BLaER1 (cell line): Measurements from ENCODE around the gene HMX1.

Source experiments
- H3K27ac ChIP-seq: shearing (Covaris generic); formaldehyde crosslinking; 2 replicates; pipeline ENCODE4 v1.8.1; 2022
- H3K27me3 ChIP-seq: shearing (Covaris generic); formaldehyde crosslinking; 2 replicates; pipeline ENCODE4 v1.8.1; 2022
- H3K36me3 ChIP-seq: shearing (Covaris generic); formaldehyde crosslinking; 2 replicates; pipeline ENCODE4 v1.8.1; 2022
- H3K4me1 ChIP-seq: shearing (Covaris generic); formaldehyde crosslinking; 2 replicates; pipeline ENCODE4 v1.8.1; 2022
- H3K4me2 ChIP-seq: shearing (Covaris generic); formaldehyde crosslinking; 2 replicates; pipeline ENCODE4 v1.8.1; 2022
- H3K4me3 ChIP-seq: shearing (Covaris generic); formaldehyde crosslinking; 2 replicates; pipeline ENCODE4 v1.8.1; 2022
- H3K9ac ChIP-seq: shearing (Covaris generic); formaldehyde crosslinking; 2 replicates; pipeline ENCODE4 v1.8.1; 2022
- H3K9me3 ChIP-seq: shearing (Covaris generic); formaldehyde crosslinking; 2 replicates; pipeline ENCODE4 v1.8.1; 2022
- H4K20me1 ChIP-seq: shearing (Covaris generic); formaldehyde crosslinking; 2 replicates; pipeline ENCODE4 v1.8.1; 2022
- Cebpa-rat ChIP-seq: shearing (Covaris generic); IDR thresholded peaks from 2 replicates; pipeline ENCODE4 v1.8.1; 2022

HMX1 gene

GRCh38 chr4:8844976-8845690 is 26.5 kb downstream of the HMX1 start:
- H3K9me3 ChIP-seq: peaks cover 17% of the 10 kb centered on the region
- no peaks in the 10 kb centered on the region for H3K27me3 ChIP-seq
- no peaks in the 10 kb centered on the region for H4K20me1 ChIP-seq
- no peaks in the 10 kb centered on the region for H3K36me3 ChIP-seq
- peaks cover 5% of the 10 kb centered on the region; the same call in 1 of the 2 replicates for H3K4me1 ChIP-seq
- H3K4me3 ChIP-seq: no peak overlapping the region
- H3K9ac ChIP-seq: no peak overlapping the region
- H3K27ac ChIP-seq: no peak overlapping the region
- TF ChIP-seq Cebpa-rat: no peak
- H3K4me2 ChIP-seq: peak overlapping the region; percentile 12; the same call in 1 of the 2 replicates

DNA sequence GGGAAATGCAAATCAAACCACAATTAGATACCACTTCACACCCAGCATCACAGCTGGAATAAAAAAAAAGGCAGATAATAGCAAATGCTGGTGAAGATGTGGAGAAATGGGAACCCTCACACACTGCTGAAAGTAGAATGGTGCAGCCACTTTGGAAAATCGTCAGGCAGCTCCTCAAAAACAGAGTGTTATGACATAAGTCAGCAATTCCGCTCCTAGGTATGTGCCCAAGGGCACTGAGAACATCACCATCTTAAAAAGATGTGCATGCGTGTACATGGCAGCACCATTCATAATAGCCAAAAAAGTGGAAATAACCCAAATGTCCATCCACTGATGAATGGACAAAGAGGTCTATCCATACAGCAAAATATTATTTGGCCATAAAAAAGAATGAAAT is 28.0 kb downstream of the HMX1 start:
- no peak overlapping the region for H3K4me3 ChIP-seq
- TF ChIP-seq Cebpa-rat: no peak
- no peaks in the 10 kb centered on the region for H3K27me3 ChIP-seq
- H3K27ac ChIP-seq: no peak overlapping the region
- H3K4me2 ChIP-seq: no peak overlapping the region
- no peaks in the 10 kb centered on the region for H4K20me1 ChIP-seq
- peaks cover 17% of the 10 kb centered on the region for H3K9me3 ChIP-seq
- peaks cover 5% of the 10 kb centered on the region; the same call in 1 of the 2 replicates for H3K4me1 ChIP-seq
- H3K36me3 ChIP-seq: no peaks in the 10 kb centered on the region
- no peak overlapping the region for H3K9ac ChIP-seq

DNA sequence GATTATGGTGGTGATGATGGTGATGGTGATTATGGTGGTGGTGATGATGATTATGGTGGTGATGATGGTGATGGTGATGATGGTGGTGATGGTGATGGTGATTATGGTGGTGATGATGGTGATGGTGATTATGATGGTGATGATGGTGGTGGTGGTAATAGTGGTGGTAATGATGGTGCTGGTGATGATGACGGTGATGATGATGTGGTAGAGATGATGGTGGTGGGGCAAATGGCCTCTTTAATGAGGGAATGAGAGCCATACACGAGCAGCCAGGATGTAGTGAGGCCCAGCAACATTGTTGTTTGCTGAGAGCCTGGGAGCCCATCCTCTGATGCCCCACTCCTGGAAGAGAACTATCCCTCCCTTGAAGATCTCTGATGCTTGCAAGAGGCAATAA is 29.0 kb downstream of the HMX1 start:
- no peak overlapping the region for H3K27ac ChIP-seq
- no peaks in the 10 kb centered on the region for H3K36me3 ChIP-seq
- H3K9me3 ChIP-seq: peaks cover 17% of the 10 kb centered on the region
- TF ChIP-seq Cebpa-rat: no peak
- H3K27me3 ChIP-seq: no peaks in the 10 kb centered on the region
- H3K9ac ChIP-seq: no peak overlapping the region
- H3K4me2 ChIP-seq: no peak overlapping the region
- no peaks in the 10 kb centered on the region for H4K20me1 ChIP-seq
- H3K4me1 ChIP-seq: peaks cover 5% of the 10 kb centered on the region; the same call in 1 of the 2 replicates
- no peak overlapping the region for H3K4me3 ChIP-seq

DNA sequence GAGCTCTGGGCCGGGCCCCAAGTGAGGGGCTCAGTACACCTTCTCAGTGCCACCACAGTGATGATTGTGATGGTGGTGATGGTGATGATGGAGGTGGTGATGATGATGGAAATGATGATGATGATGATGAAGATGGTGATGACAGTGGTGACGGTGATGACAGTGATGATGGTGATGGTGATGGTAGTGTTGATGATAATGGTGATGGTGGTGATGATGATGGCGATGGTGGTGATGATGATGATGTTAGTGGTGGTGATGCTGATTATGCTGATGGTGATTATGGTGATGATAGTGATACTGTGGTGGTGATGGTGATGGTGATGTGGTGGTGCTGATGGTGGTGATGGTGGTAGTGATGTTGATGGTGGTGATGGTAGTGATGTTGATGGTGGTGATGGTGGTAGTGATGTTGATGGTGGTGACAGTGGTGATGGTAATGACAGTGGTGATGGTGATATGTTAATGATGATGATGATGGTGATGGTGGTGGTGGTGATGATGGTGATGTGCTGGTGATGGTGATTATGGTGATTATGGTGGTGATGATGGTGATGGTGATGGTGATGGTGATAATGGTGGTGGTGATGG is 29.9 kb downstream of the HMX1 start:
- Histone ChIP-seq H3K27ac (no peak overlapping the region), H3K4me1 (peaks cover 5% of the 10 kb centered on the region; the same call in 1 of the 2 replicates), H3K9ac (no peak overlapping the region), H3K27me3 (no peaks in the 10 kb centered on the region), H3K4me2 (no peak overlapping the region), H3K36me3 (no peaks in the 10 kb centered on the region), H4K20me1 (no peaks in the 10 kb centered on the region), H3K4me3 (no peak overlapping the region), H3K9me3 (peaks cover 17% of the 10 kb centered on the region)
- TF ChIP-seq Cebpa-rat: no peak

- Histone ChIP-seq H3K27me3 (no peaks in the 10 kb centered on the region), H3K27ac (no peak overlapping the region), H3K36me3 (no peaks in the 10 kb centered on the region), H3K9ac (no peak overlapping the region), H3K4me1 (peaks cover 5% of the 10 kb centered on the region; the same call in 1 of the 2 replicates), H3K9me3 (peaks cover 17% of the 10 kb centered on the region), H3K4me3 (no peak overlapping the region), H3K4me2 (no peak overlapping the region), H4K20me1 (no peaks in the 10 kb centered on the region)
- no peak for TF ChIP-seq Cebpa-rat
These were observed 30.7 kb downstream of the HMX1 start for GRCh38 chr4:8840816-8841455.

- H3K36me3 ChIP-seq: no peaks in the 10 kb centered on the region
- H4K20me1 ChIP-seq: no peaks in the 10 kb centered on the region
- H3K27ac ChIP-seq: no peak overlapping the region
- H3K27me3 ChIP-seq: no peaks in the 10 kb centered on the region
- peaks cover 12% of the 10 kb centered on the region for H3K4me1 ChIP-seq
- no peak for TF ChIP-seq Cebpa-rat
- H3K4me3 ChIP-seq: no peak overlapping the region
- H3K9ac ChIP-seq: no peak overlapping the region
- peaks cover 17% of the 10 kb centered on the region for H3K9me3 ChIP-seq
- H3K4me2 ChIP-seq: no peak overlapping the region
These were observed 31.4 kb downstream of the HMX1 start for GRCh38 chr4:8840006-8840793.

DNA sequence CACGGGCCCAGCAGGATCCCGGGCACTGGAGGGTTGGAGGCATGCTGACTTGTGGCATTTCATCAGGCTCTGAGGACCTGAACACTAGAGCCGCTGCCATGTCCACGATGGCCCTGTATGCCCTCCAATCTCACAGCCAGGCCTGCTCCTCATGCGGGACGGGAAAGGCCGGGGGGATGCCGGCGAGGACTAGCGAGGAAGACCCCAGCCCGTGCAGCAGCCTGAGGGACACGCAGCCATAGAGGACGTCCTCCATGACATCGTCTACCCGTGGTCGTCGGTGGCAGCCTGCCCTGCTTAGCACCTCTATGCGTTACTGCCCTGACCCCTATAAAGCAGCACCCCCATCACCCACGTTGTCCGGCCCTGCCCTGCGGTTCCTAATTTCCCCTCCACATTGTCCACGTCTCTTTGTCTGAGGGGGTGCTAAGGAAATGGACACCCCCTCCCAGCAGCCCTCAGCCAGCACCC is 32.6 kb downstream of the HMX1 start:
- H3K9ac ChIP-seq: no peak overlapping the region
- H3K4me3 ChIP-seq: no peak overlapping the region
- no peak overlapping the region for H3K4me2 ChIP-seq
- TF ChIP-seq Cebpa-rat: no peak
- H3K27me3 ChIP-seq: no peaks in the 10 kb centered on the region
- no peaks in the 10 kb centered on the region for H4K20me1 ChIP-seq
- no peak overlapping the region for H3K27ac ChIP-seq
- peaks cover 19% of the 10 kb centered on the region for H3K4me1 ChIP-seq
- H3K36me3 ChIP-seq: no peaks in the 10 kb centered on the region
- peaks cover 15% of the 10 kb centered on the region for H3K9me3 ChIP-seq

GRCh38 chr4:8838296-8838960 is 33.2 kb downstream of the HMX1 start:
- H3K9me3 ChIP-seq: peaks cover 9% of the 10 kb centered on the region
- H3K4me1 ChIP-seq: peaks cover 22% of the 10 kb centered on the region
- no peak overlapping the region for H3K9ac ChIP-seq
- no peaks in the 10 kb centered on the region for H3K36me3 ChIP-seq
- TF ChIP-seq Cebpa-rat: no peak
- H3K27ac ChIP-seq: no peak overlapping the region
- H3K27me3 ChIP-seq: no peaks in the 10 kb centered on the region
- no peaks in the 10 kb centered on the region for H4K20me1 ChIP-seq
- H3K4me3 ChIP-seq: no peak overlapping the region
- no peak overlapping the region for H3K4me2 ChIP-seq

- H3K9ac ChIP-seq: no peak overlapping the region
- no peaks in the 10 kb centered on the region for H4K20me1 ChIP-seq
- H3K4me3 ChIP-seq: no peak overlapping the region
- no peaks in the 10 kb centered on the region for H3K27me3 ChIP-seq
- H3K4me2 ChIP-seq: no peak overlapping the region
- H3K4me1 ChIP-seq: peaks cover 22% of the 10 kb centered on the region
- no peak for TF ChIP-seq Cebpa-rat
- no peak overlapping the region for H3K27ac ChIP-seq
- no peaks in the 10 kb centered on the region for H3K9me3 ChIP-seq
- no peaks in the 10 kb centered on the region for H3K36me3 ChIP-seq
These were observed 34.3 kb downstream of the HMX1 start for GRCh38 chr4:8837181-8837841.
